HepG2 (cell line): ENCODE measurements around the gene YWHAQ. TPM values are rescaled to one million over a fixed set of nuclear protein-coding genes. Genes with fewer than 3 reads are reported as not detected.

ENCODE experiments used
- CSRNP2 ChIP-seq: sonication (generic); formaldehyde crosslinking; conservative IDR thresholded peaks from 2 replicates; pipeline ENCODE4 v1.8.0; 2022; ENCODE audit warnings: low read depth, missing genetic modification reagents
- FOXP1 ChIP-seq, 2 experiments: fragments of 450-650 bp in 1 of 2; IDR thresholded peaks; 2 replicates each; pipeline ENCODE4 v1.6.1; 2017 to 2018; ENCODE audit warnings: antibody characterized with exemption in 1 of 2
- HNRNPL ChIP-seq: fragments of 200-400 bp; formaldehyde crosslinking; IDR thresholded peaks from 2 replicates; pipeline ENCODE4 v1.6.1; 2017; ENCODE audit warnings: mild to moderate bottlenecking, low read depth, low read length
- KLF16 ChIP-seq, 2 experiments: sonication (generic) in 1 of 2; formaldehyde crosslinking in 1 of 2; IDR thresholded peaks; 2 replicates each; pipeline versions ENCODE4 v1.6.1 to v1.8.0; 2016 to 2023; ENCODE audit warnings: missing genetic modification reagents in 2 of 2, missing compliant biosample characterization in 1 of 2
- MYC ChIP-seq: sonication (generic); formaldehyde crosslinking; IDR thresholded peaks from 2 replicates; pipeline ENCODE4 v1.9.0; 2021; ENCODE audit warnings: missing genetic modification reagents, borderline replicate concordance
- PHF21A ChIP-seq: sonication (generic); formaldehyde crosslinking; IDR thresholded peaks from 2 replicates; pipeline ENCODE4 v1.5.0; 2020; ENCODE audit warnings: mild to moderate bottlenecking, missing genetic modification reagents
- SIN3A ChIP-seq: IDR thresholded peaks from 2 replicates; pipeline ENCODE4 v1.6.1; 2011; ENCODE audit warnings: low read depth, mild to moderate bottlenecking, control low read depth, low read length, borderline replicate concordance
- ZBTB1 ChIP-seq: sonication (generic); formaldehyde crosslinking; IDR thresholded peaks from 2 replicates; pipeline ENCODE4 v1.4.0; 2020; ENCODE audit warnings: missing genetic modification reagents, borderline replicate concordance
- ZNF256 ChIP-seq: sonication (generic); formaldehyde crosslinking; conservative IDR thresholded peaks from 2 replicates; pipeline ENCODE4 v1.4.0; 2020; ENCODE audit warnings: missing genetic modification reagents
- ZNF260 ChIP-seq: sonication (generic); formaldehyde crosslinking; IDR thresholded peaks from 2 replicates; pipeline ENCODE4 v1.4.0; 2020; ENCODE audit warnings: missing genetic modification reagents, low read depth, mild to moderate bottlenecking, borderline replicate concordance
- ZNF407 ChIP-seq: sonication (generic); formaldehyde crosslinking; IDR thresholded peaks from one replicate; pipeline ENCODE4 v1.5.1; 2020; ENCODE audit warnings: mild to moderate bottlenecking, missing genetic modification reagents; ENCODE audit errors: not compliant biosample characterization
- ZNF580 ChIP-seq: IDR thresholded peaks from 2 replicates; pipeline ENCODE4 v1.6.1; 2016; ENCODE audit warnings: low read depth, borderline replicate concordance
- ZNF776 ChIP-seq: sonication (generic); formaldehyde crosslinking; IDR thresholded peaks from 2 replicates; pipeline ENCODE4 v1.4.0; 2020; ENCODE audit warnings: mild to moderate bottlenecking, missing genetic modification reagents
- polyA plus RNA-seq, 8 experiments: library from polyadenylated mRNA; depleted of rRNA in 3 of 8; stranded (reverse) in 7 of 8; unstranded in 1 of 8; fragments of >200 nt; fragmentation: Illumina TruSeq in 4 of 8; extraction: Trizol in 4 of 8; gene quantifications; 2 replicates each; pipeline versions ENCODE4 v1.2.1 to v1.2.3, GENCODE V29; 2011 to 2016; ENCODE audit warnings: low read depth in 4 of 8, missing spikeins in 1 of 8, mixed read lengths in 1 of 8; ENCODE audit not compliant: insufficient read depth in 1 of 8
- total RNA-seq, 5 experiments: library from RNA; depleted of rRNA; stranded (reverse); fragments of >200 nt; fragmentation: Illumina TruSeq; extraction: Trizol; gene quantifications; 2 replicates each; pipeline ENCODE4 v1.2.3, GENCODE V29; 2016; ENCODE audit warnings: low read depth in 1 of 5
- TF ChIP-seq, protein P1 (sequence below): sonication (generic); formaldehyde crosslinking; IDR thresholded peaks from 2 replicates; pipeline ENCODE4 v1.5.1; 2020; ENCODE audit warnings: missing genetic modification reagents, mild to moderate bottlenecking, borderline replicate concordance

YWHAQ gene
- total and polyA plus RNA-seq, 2 of the 13 experiments (the other 11 are each of a cell fraction or from before 2014, with no cell fraction given) = 160 to 304 TPM

DNA sequence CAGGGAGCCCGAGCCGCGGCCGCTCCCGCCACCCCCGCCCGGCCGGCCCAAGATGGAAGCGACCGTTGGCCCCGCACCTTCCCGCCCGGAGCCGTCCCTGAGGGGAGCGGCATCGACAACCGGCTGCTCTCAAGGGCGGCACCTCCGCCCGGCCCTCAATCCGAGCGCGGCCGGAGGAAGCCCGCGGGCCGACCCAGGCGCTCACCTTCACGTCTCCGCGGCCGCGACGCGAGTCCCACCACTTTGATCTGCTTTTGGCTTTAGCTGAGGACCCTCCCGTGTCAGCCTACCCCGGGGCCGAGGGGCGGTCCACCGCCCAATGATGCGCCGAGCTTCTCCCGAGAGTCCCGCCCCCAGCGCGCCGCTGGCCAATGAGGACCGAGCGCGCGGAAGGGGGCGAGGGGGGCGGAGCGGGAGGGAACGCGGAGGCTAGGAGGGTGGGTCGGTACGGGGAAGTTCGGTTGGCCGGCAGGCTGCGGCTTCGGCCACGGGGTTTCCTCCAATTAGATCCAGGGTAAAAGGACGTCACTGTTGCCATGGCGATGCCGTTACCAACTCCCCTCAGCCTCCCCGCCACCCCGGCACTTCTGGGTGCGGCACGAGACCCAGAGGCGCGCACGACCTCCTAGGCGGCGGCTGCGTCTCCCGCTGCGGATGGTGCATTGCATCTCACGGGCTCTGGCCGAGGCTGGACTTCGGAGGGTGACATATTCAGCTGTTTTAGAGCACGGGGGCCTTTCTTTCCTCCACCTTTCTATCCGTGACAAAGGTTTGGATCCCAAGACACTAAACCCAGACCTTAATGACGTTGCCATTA is at the start of gene YWHAQ (continued):
- TF ChIP-seq ZNF407 (peak; percentile 60), CSRNP2 (CRISPR knock-in tag) (no peak), PHF21A (CRISPR knock-in tag) (peak; percentile 89), HNRNPL (peak; percentile 94), ZNF580 (CRISPR knock-in tag) (peak; percentile 93), ZNF260 (CRISPR knock-in tag) (no peak), MYC (CRISPR knock-in tag) (peak; percentile 84), SIN3A (peak; percentile 26; the same call in 1 of the 2 replicates), ZBTB1 (CRISPR knock-in tag) (no peak), FOXP1 (IDR thresholded peaks at IDR 0.05) (no peak), FOXP1 (CRISPR knock-in tag; IDR thresholded peaks at IDR 0.05) (peak; percentile 37; the same call in 1 of the 2 replicates), KLF16 (CRISPR knock-in tag; IDR thresholded peaks at IDR 0.05) (peak; percentile 51 to 97; a peak in 1 of 4 replicates), ZNF776 (peak; percentile 20; the same call in 1 of the 2 replicates), ZNF256 (CRISPR knock-in tag) (no peak)
- TF ChIP-seq, protein P1, sequence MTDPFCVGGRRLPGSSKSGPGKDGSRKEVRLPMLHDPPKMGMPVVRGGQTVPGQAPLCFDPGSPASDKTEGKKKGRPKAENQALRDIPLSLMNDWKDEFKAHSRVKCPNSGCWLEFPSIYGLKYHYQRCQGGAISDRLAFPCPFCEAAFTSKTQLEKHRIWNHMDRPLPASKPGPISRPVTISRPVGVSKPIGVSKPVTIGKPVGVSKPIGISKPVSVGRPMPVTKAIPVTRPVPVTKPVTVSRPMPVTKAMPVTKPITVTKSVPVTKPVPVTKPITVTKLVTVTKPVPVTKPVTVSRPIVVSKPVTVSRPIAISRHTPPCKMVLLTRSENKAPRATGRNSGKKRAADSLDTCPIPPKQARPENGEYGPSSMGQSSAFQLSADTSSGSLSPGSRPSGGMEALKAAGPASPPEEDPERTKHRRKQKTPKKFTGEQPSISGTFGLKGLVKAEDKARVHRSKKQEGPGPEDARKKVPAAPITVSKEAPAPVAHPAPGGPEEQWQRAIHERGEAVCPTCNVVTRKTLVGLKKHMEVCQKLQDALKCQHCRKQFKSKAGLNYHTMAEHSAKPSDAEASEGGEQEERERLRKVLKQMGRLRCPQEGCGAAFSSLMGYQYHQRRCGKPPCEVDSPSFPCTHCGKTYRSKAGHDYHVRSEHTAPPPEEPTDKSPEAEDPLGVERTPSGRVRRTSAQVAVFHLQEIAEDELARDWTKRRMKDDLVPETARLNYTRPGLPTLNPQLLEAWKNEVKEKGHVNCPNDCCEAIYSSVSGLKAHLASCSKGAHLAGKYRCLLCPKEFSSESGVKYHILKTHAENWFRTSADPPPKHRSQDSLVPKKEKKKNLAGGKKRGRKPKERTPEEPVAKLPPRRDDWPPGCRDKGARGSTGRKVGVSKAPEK (CRISPR knock-in tag) = no peak; the same call in 1 of the 2 replicates
